ENCODE measurements around the gene VSNL1. TPM values are rescaled to one million over a fixed set of nuclear protein-coding genes. Genes with fewer than 3 reads are reported as not detected.

The VSNL1 gene
- polyA plus RNA-seq, 1 of the 3 experiments (the other 2 are of a cell fraction), result 1.3 TPM

DNA sequence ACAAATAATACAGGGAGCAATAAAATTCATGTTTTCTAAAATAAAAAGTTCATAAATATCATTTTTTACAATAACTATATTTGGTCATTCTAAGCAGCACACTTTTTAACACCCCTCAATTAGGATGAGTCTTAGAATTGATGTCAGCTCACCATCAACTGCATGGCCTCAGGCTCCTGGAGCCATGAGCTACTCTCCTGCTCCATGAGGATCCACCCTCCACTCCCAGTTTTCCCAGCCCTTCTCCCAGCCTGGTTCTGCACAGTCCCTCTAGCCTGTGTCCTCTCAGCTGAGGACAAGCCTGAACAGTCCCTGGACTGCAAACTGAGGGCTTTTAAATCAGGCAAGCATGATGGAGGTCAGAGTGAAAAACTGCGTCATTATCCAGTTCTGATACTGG lies 124.0 kb downstream of the VSNL1 start:
- H4K20me1 ChIP-seq (ENCODE audit: insufficient read depth), result no peaks in the 10 kb centered on the region
- no peaks in the 10 kb centered on the region for H3K9me3 ChIP-seq
- H3F3A ChIP-seq (replicated peaks; ENCODE audit: insufficient read depth), result peaks cover 7% of the 10 kb centered on the region
- H3K4me3 ChIP-seq (ENCODE audit: low read depth in 2 of 2, low read length in 1 of 2), result no peak overlapping the region
- TF ChIP-seq NRF1 (IDR thresholded peaks at IDR 0.05; ENCODE audit: low read depth, low read length) (no peak), TCF12 (IDR thresholded peaks at IDR 0.05) (no peak), TEAD4 (IDR thresholded peaks at IDR 0.05; ENCODE audit: borderline replicate concordance, insufficient read depth) (no peak), MXI1 (IDR thresholded peaks at IDR 0.05; ENCODE audit: low read depth, low read length) (no peak), EP300 (IDR thresholded peaks at IDR 0.05; ENCODE audit: borderline replicate concordance in 1 of 2, low read depth in 1 of 2, low read length in 1 of 2) (no peak), RAD21 (IDR thresholded peaks at IDR 0.05; ENCODE audit: low read length) (no peak), SMC3 (IDR thresholded peaks at IDR 0.05; ENCODE audit: low read depth, low read length) (no peak), NFIC (IDR thresholded peaks at IDR 0.05; ENCODE audit: borderline replicate concordance) (no peak), POLR2AphosphoS5 (IDR thresholded peaks at IDR 0.05; ENCODE audit: low read depth, low read length) (no peak), FOXJ3 (CRISPR knock-in tag; IDR thresholded peaks at IDR 0.05) (no peak), FOXM1 (IDR thresholded peaks at IDR 0.05; ENCODE audit: low read depth) (no peak), RCOR1 (IDR thresholded peaks at IDR 0.05; ENCODE audit: low read length) (no peak), JUND (IDR thresholded peaks at IDR 0.05) (no peak), EZH2phosphoT487 (IDR thresholded peaks at IDR 0.05; ENCODE audit: borderline replicate concordance, low read depth) (no peak), RXRA (IDR thresholded peaks at IDR 0.05; ENCODE audit: borderline replicate concordance, low read depth) (no peak)
- TF ChIP-seq, protein P1, sequence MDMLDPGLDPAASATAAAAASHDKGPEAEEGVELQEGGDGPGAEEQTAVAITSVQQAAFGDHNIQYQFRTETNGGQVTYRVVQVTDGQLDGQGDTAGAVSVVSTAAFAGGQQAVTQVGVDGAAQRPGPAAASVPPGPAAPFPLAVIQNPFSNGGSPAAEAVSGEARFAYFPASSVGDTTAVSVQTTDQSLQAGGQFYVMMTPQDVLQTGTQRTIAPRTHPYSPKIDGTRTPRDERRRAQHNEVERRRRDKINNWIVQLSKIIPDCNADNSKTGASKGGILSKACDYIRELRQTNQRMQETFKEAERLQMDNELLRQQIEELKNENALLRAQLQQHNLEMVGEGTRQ (IDR thresholded peaks at IDR 0.05; ENCODE audit: borderline replicate concordance, low read depth, low read length), result no peak
- TF ChIP-seq, protein P2, sequence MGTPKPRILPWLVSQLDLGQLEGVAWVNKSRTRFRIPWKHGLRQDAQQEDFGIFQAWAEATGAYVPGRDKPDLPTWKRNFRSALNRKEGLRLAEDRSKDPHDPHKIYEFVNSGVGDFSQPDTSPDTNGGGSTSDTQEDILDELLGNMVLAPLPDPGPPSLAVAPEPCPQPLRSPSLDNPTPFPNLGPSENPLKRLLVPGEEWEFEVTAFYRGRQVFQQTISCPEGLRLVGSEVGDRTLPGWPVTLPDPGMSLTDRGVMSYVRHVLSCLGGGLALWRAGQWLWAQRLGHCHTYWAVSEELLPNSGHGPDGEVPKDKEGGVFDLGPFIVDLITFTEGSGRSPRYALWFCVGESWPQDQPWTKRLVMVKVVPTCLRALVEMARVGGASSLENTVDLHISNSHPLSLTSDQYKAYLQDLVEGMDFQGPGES (IDR thresholded peaks at IDR 0.05; ENCODE audit: low read depth, low read length), result no peak
- TF ChIP-seq, protein P3, sequence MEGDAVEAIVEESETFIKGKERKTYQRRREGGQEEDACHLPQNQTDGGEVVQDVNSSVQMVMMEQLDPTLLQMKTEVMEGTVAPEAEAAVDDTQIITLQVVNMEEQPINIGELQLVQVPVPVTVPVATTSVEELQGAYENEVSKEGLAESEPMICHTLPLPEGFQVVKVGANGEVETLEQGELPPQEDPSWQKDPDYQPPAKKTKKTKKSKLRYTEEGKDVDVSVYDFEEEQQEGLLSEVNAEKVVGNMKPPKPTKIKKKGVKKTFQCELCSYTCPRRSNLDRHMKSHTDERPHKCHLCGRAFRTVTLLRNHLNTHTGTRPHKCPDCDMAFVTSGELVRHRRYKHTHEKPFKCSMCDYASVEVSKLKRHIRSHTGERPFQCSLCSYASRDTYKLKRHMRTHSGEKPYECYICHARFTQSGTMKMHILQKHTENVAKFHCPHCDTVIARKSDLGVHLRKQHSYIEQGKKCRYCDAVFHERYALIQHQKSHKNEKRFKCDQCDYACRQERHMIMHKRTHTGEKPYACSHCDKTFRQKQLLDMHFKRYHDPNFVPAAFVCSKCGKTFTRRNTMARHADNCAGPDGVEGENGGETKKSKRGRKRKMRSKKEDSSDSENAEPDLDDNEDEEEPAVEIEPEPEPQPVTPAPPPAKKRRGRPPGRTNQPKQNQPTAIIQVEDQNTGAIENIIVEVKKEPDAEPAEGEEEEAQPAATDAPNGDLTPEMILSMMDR (IDR thresholded peaks at IDR 0.05), result no peak
- TF ChIP-seq, protein P4, sequence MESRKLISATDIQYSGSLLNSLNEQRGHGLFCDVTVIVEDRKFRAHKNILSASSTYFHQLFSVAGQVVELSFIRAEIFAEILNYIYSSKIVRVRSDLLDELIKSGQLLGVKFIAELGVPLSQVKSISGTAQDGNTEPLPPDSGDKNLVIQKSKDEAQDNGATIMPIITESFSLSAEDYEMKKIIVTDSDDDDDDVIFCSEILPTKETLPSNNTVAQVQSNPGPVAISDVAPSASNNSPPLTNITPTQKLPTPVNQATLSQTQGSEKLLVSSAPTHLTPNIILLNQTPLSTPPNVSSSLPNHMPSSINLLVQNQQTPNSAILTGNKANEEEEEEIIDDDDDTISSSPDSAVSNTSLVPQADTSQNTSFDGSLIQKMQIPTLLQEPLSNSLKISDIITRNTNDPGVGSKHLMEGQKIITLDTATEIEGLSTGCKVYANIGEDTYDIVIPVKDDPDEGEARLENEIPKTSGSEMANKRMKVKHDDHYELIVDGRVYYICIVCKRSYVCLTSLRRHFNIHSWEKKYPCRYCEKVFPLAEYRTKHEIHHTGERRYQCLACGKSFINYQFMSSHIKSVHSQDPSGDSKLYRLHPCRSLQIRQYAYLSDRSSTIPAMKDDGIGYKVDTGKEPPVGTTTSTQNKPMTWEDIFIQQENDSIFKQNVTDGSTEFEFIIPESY (IDR thresholded peaks at IDR 0.05; ENCODE audit: borderline replicate concordance, low read depth), result no peak
- 88% methylated on average over 1 of the region's 1 CpG for WGBS (ENCODE audit: low lambda C conversion rate)
- H3K36me3 ChIP-seq (replicated peaks in 1 of 2; ENCODE audit: control insufficient read depth in 1 of 2, insufficient read depth in 2 of 2, low read length in 1 of 2), result peaks cover 35 to 51% of the 10 kb centered on the region in 2 experiments
- H2AFZ ChIP-seq (ENCODE audit: low read depth), result no peak overlapping the region
- no peaks in the 10 kb centered on the region for H3K4me1 ChIP-seq (ENCODE audit: control insufficient read depth in 1 of 2, insufficient read depth in 2 of 2, low read depth in 1 of 2, low read length in 1 of 2)
- no peaks in the 10 kb centered on the region for H3K27me3 ChIP-seq (ENCODE audit: insufficient read depth)
- ChIA-PET POLR2A (no interaction called here), CTCF (interaction anchor here (0.7 to 23.7 kb wide), 5 partner anchors 5 to 1579 kb away, joined by 3 to 471 read pairs (median 9); no protein-coding TSS in a partner anchor)
- H3K4me2 ChIP-seq, result no peak overlapping the region
- no peak overlapping the region for H3K27ac ChIP-seq (ENCODE audit: low read depth in 2 of 2, low read length in 1 of 2)
- no peak overlapping the region for H3K9ac ChIP-seq
- no peaks in the 10 kb centered on the region for H3K9me2 ChIP-seq
- no peaks in the 10 kb centered on the region for H3K79me2 ChIP-seq (ENCODE audit: insufficient read depth)
- DNase-seq, result no peak

Data from SK-N-SH (cell line).